IPS-20b (cell line): Measurements from ENCODE around the gene MYBL2.
"Not testable (repeated sequence)": the region's sequence is repeated elsewhere in the genome, so short reads cannot be mapped to it uniquely, and the experiment has no call there.

Experiments
- H3K27ac ChIP-seq: one replicate; pipeline ENCODE4 v1.5.1; 2013; ENCODE audit warnings: low read length
- H3K27me3 ChIP-seq: 2 replicates; pipeline ENCODE4 v1.6.1; 2013; ENCODE audit warnings: mild to moderate bottlenecking, low read length, inconsistent platforms; ENCODE audit not compliant: insufficient read depth
- H3K36me3 ChIP-seq: 2 replicates; pipeline ENCODE4 v1.6.1; 2013; ENCODE audit warnings: low read depth, mild to moderate bottlenecking, inconsistent platforms, low read length, moderate library complexity; ENCODE audit not compliant: insufficient read depth
- H3K4me1 ChIP-seq: 2 replicates; pipeline ENCODE4 v1.6.1; 2013; ENCODE audit warnings: mild to moderate bottlenecking, control low read depth, inconsistent platforms, low read length, moderate library complexity; ENCODE audit not compliant: insufficient read depth
- H3K4me3 ChIP-seq: 2 replicates; pipeline ENCODE4 v1.5.1; 2013; ENCODE audit warnings: mild to moderate bottlenecking, low read length, inconsistent platforms
- H3K9ac ChIP-seq: 2 replicates; pipeline ENCODE4 v1.6.1; 2013; ENCODE audit warnings: low read depth, mild to moderate bottlenecking, inconsistent platforms, low read length, moderate library complexity
- H3K9me3 ChIP-seq: 2 replicates; pipeline ENCODE4 v1.6.1; 2013; ENCODE audit warnings: mild to moderate bottlenecking, low read depth, low read length, inconsistent platforms; ENCODE audit not compliant: insufficient read depth

The MYBL2 gene

DNA sequence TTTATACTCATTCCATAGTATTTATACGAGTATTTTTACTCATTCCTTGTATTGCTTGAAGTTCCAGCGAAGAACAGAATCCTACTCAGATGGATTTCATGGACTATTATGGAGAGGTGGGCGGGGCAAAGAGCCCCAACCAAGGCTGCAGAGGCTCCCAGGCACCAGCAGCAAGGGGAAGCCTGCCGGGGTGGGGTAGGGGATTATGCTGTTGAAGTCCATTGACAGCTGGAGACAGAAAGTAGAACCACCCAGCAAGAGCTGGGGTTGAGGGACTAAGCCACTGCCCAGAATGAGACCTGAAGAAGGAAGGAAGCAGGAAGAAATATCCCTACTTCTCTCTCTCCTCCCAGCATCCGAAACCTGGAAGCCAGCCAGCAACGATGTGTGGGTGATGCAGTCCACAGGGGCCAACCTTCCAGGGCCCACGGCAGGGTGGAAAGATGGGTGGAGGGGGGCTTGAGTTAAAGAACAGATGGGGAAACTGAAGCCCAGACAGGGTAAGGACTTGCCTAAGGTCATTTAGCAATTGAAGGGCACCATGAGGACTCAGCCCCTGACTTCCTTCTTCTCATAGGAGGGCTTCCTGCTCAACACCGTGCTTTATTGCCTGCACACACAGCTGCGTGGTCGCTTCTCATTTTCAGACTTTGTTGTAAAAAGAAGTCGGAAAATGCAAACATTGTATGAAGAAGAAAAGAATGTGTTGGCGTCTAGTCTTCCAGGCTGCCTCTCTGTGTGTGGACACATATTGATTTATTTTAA, 78.2 kb downstream of the MYBL2 start:
- no peaks in the 10 kb centered on the region for H3K9me3 ChIP-seq
- H3K27me3 ChIP-seq, result peaks cover 3% of the 10 kb centered on the region; the same call in 1 of the 2 replicates
- H3K36me3 ChIP-seq, result no peaks in the 10 kb centered on the region
- no peak overlapping the region for H3K9ac ChIP-seq
- H3K4me3 ChIP-seq, result no peak overlapping the region
- H3K4me1 ChIP-seq, result no peaks in the 10 kb centered on the region
- no peak overlapping the region for H3K27ac ChIP-seq

GRCh38 chr20:43746344-43747137, 79.6 kb downstream of the MYBL2 start:
- Histone ChIP-seq H3K27me3 (peaks cover 6% of the 10 kb centered on the region; the same call in 1 of the 2 replicates), H3K27ac (no peak overlapping the region), H3K4me1 (no peaks in the 10 kb centered on the region), H3K4me3 (no peak overlapping the region), H3K9ac (no peak overlapping the region), H3K36me3 (no peaks in the 10 kb centered on the region), H3K9me3 (no peaks in the 10 kb centered on the region)

- H3K36me3 ChIP-seq, result no peaks in the 10 kb centered on the region
- H3K4me1 ChIP-seq, result no peaks in the 10 kb centered on the region
- H3K27me3 ChIP-seq, result peaks cover 6% of the 10 kb centered on the region; the same call in 1 of the 2 replicates
- no peak overlapping the region for H3K4me3 ChIP-seq
- no peak overlapping the region for H3K9ac ChIP-seq
- no peaks in the 10 kb centered on the region for H3K9me3 ChIP-seq
- H3K27ac ChIP-seq, result no peak overlapping the region
These were observed 81.4 kb downstream of the MYBL2 start for GRCh38 chr20:43748274-43748673.

- Histone ChIP-seq H3K4me1 (no peaks in the 10 kb centered on the region), H3K36me3 (no peaks in the 10 kb centered on the region), H3K27ac (no peak overlapping the region), H3K27me3 (peaks cover 6% of the 10 kb centered on the region; the same call in 1 of the 2 replicates), H3K9me3 (no peaks in the 10 kb centered on the region), H3K4me3 (no peak overlapping the region), H3K9ac (no peak overlapping the region)
These were observed 82.9 kb downstream of the MYBL2 start for GRCh38 chr20:43749734-43750294.

GRCh38 chr20:43750774-43751166, 83.9 kb downstream of the MYBL2 start:
- Histone ChIP-seq H3K27ac (no peak overlapping the region), H3K9ac (no peak overlapping the region), H3K4me3 (no peak overlapping the region), H3K4me1 (no peaks in the 10 kb centered on the region), H3K36me3 (no peaks in the 10 kb centered on the region), H3K27me3 (peaks cover 6% of the 10 kb centered on the region; the same call in 1 of the 2 replicates), H3K9me3 (no peaks in the 10 kb centered on the region)

GRCh38 chr20:43751167-43752050, 84.5 kb downstream of the MYBL2 start:
- Histone ChIP-seq H3K36me3 (no peaks in the 10 kb centered on the region), H3K4me1 (no peaks in the 10 kb centered on the region), H3K27ac (no peak overlapping the region), H3K27me3 (peaks cover 6% of the 10 kb centered on the region; the same call in 1 of the 2 replicates), H3K9ac (no peak overlapping the region), H3K9me3 (no peaks in the 10 kb centered on the region), H3K4me3 (no peak overlapping the region)

GRCh38 chr20:43752051-43752360, 85.1 kb downstream of the MYBL2 start:
- Histone ChIP-seq H3K9me3 (no peaks in the 10 kb centered on the region), H3K4me1 (no peaks in the 10 kb centered on the region), H3K27ac (no peak overlapping the region), H3K9ac (no peak overlapping the region), H3K27me3 (peaks cover 6% of the 10 kb centered on the region; the same call in 1 of the 2 replicates), H3K36me3 (no peaks in the 10 kb centered on the region), H3K4me3 (no peak overlapping the region)

- Histone ChIP-seq H3K27me3 (peaks cover 6% of the 10 kb centered on the region; the same call in 1 of the 2 replicates), H3K9me3 (no peaks in the 10 kb centered on the region), H3K4me1 (no peaks in the 10 kb centered on the region), H3K36me3 (no peaks in the 10 kb centered on the region), H3K9ac (no peak overlapping the region), H3K27ac (no peak overlapping the region), H3K4me3 (no peak overlapping the region)
These were observed 85.8 kb downstream of the MYBL2 start for GRCh38 chr20:43752561-43753301.

GRCh38 chr20:43755390-43755789, 88.5 kb downstream of the MYBL2 start:
- H3K36me3 ChIP-seq, result no peaks in the 10 kb centered on the region
- H3K9ac ChIP-seq, result no peak overlapping the region
- 0 out of 2 replicates have a peak, but pooled peaks cover under 1% of the 10 kb centered on the region for H3K27me3 ChIP-seq
- H3K4me1 ChIP-seq, result no peaks in the 10 kb centered on the region
- H3K4me3 ChIP-seq, result no peak overlapping the region
- no peaks in the 10 kb centered on the region for H3K9me3 ChIP-seq
- no peak overlapping the region for H3K27ac ChIP-seq

- Histone ChIP-seq H3K4me1 (no peaks in the 10 kb centered on the region), H3K36me3 (no peaks in the 10 kb centered on the region), H3K4me3 (no peak overlapping the region), H3K27ac (no peak overlapping the region), H3K9me3 (no peaks in the 10 kb centered on the region), H3K27me3 (no peaks in the 10 kb centered on the region), H3K9ac (no peak overlapping the region)
These were observed 88.9 kb downstream of the MYBL2 start for GRCh38 chr20:43755851-43756250.

- H3K4me1 ChIP-seq, H3K9me3 ChIP-seq, H3K4me3 ChIP-seq, H3K27ac ChIP-seq, H3K36me3 ChIP-seq, H3K27me3 ChIP-seq, H3K9ac ChIP-seq: not testable (repeated sequence)
These were observed 91.0 kb downstream of the MYBL2 start for GRCh38 chr20:43757888-43758287.
